GM12892 (cell line): ENCODE results near the gene LACTB.

Source experiments
- POLR2A ChIP-seq: IDR thresholded peaks from 2 replicates; pipeline ENCODE4 v1.6.1; 2011; ENCODE audit warnings: low read depth, low read length, control low read depth
- POLR2AphosphoS5 ChIP-seq: IDR thresholded peaks from 2 replicates; pipeline ENCODE4 v1.6.1; 2011; ENCODE audit warnings: low read depth, low read length, control low read depth

DNA sequence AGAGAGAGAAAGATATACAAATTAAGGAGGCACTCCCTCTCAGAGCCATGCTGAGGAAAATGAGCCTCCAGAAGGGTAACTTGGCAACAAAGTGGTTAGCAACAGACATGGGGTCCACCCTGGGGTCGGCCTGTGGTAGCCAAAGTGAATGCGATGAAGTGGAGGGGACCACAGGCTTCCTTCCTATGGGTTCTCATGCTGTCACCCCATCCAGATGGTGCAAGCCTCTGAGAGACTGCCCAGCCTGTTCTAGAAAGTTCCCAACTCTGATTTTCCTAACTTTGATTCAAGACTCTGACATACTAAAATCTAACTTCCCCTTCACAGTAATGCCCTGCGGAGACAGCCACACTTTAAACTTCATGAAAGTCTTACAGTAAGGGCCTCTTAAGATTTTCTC lies 18.2 kb upstream of the LACTB start:
- TF ChIP-seq POLR2A (no peak), POLR2AphosphoS5 (no peak)
